Hepatocyte (in vitro differentiated cells): Measurements from ENCODE around the gene PGP. TPM values are rescaled to one million over a fixed set of nuclear protein-coding genes. Genes with fewer than 3 reads are reported as not detected.

Experiments used
- DNase-seq: peaks from one replicate; pipeline ENCODE4 v3.0.0-alpha.2; 2016; ENCODE audit warnings: low spot score
- H2AFZ ChIP-seq: fragments of 200-600 bp; sonication (generic); 2 replicates; pipeline ENCODE4 v1.6.0; 2016; ENCODE audit warnings: antibody characterized with exemption, mild to moderate bottlenecking
- H3K27ac ChIP-seq: fragments of 200-600 bp; sonication (generic); 2 replicates; pipeline ENCODE4 v1.5.1; 2016; ENCODE audit warnings: mild to moderate bottlenecking
- H3K27me3 ChIP-seq: fragments of 200-600 bp; sonication (generic); 2 replicates; pipeline ENCODE4 v1.6.1; 2016
- H3K36me3 ChIP-seq: fragments of 200-600 bp; sonication (generic); replicated peaks from 2 replicates; pipeline ENCODE4 v1.5.1; 2016; ENCODE audit warnings: low read depth; ENCODE audit not compliant: insufficient read depth
- H3K4me1 ChIP-seq: fragments of 200-600 bp; sonication (generic); 2 replicates; pipeline ENCODE4 v1.5.1; 2016; ENCODE audit warnings: mild to moderate bottlenecking, moderate library complexity; ENCODE audit not compliant: insufficient read depth
- H3K4me2 ChIP-seq: fragments of 200-600 bp; sonication (generic); 2 replicates; pipeline ENCODE4 v1.6.0; 2016
- H3K4me3 ChIP-seq: fragments of 200-600 bp; sonication (generic); 2 replicates; pipeline ENCODE4 v1.5.1; 2016; ENCODE audit warnings: mild to moderate bottlenecking
- H3K79me2 ChIP-seq: fragments of 200-600 bp; sonication (generic); 2 replicates; pipeline ENCODE4 v1.6.0; 2017; ENCODE audit warnings: mild to moderate bottlenecking
- H3K9me2 ChIP-seq: fragments of 200-600 bp; sonication (generic); replicated peaks from 2 replicates; pipeline ENCODE4 v1.6.0; 2017; ENCODE audit warnings: mild to moderate bottlenecking; ENCODE audit not compliant: insufficient read depth
- H3K9me3 ChIP-seq: fragments of 200-600 bp; sonication (generic); 2 replicates; pipeline ENCODE4 v1.5.1; 2016; ENCODE audit warnings: low read depth, mild to moderate bottlenecking
- H4K20me1 ChIP-seq: fragments of 200-600 bp; sonication (generic); 2 replicates; pipeline ENCODE4 v1.6.0; 2016; ENCODE audit warnings: mild to moderate bottlenecking; ENCODE audit not compliant: insufficient read depth, poor library complexity, severe bottlenecking
- CTCF ChIP-seq: fragments of 200-600 bp; sonication (generic); IDR thresholded peaks from 2 replicates; pipeline ENCODE4 v1.5.1; 2016; ENCODE audit warnings: antibody characterized with exemption, mild to moderate bottlenecking; ENCODE audit not compliant: poor library complexity
- EZH2 ChIP-seq: fragments of 200-600 bp; sonication (generic); IDR thresholded peaks from 2 replicates; pipeline ENCODE4 v1.6.1; 2016; ENCODE audit warnings: antibody characterized with exemption, mild to moderate bottlenecking, borderline replicate concordance
- EZH2phosphoT487 ChIP-seq: fragments of 200-600 bp; sonication (generic); IDR thresholded peaks from one replicate; pipeline ENCODE4 v1.6.1; 2018; ENCODE audit warnings: antibody characterized with exemption, mild to moderate bottlenecking, low read depth, moderate library complexity; ENCODE audit not compliant: unreplicated experiment, severe bottlenecking
- WGBS: methylation state at CpG from one replicate; pipeline ENCODE4 v1.1.6; 2016; ENCODE audit warnings: low lambda C conversion rate; ENCODE audit errors: missing lambda C conversion rate; 5-methylcytosine and 5-hydroxymethylcytosine counted together
- polyA plus RNA-seq: library from polyadenylated mRNA; unstranded; fragments of >200 nt; fragmentation: Nextera tagmentation; extraction: Ambion mirVana; gene quantifications from 2 replicates; pipeline ENCODE4 v1.2.1, GENCODE V29; 2016
- total RNA-seq: library from RNA; depleted of rRNA; stranded (reverse); fragments of >200 nt; gene quantifications from 2 replicates; pipeline ENCODE4 v1.2.3, GENCODE V29; 2014

Gene PGP
- total and polyA plus RNA-seq, 2 experiments from 2014 or later: 20.6 to 38.0 TPM

GRCh38 chr16:2163211-2163881, 51.3 kb downstream of the PGP start:
- 75% methylated on average over 21 of the region's 26 CpGs for WGBS
- peak overlapping the region; percentile 28 for H3K4me2 ChIP-seq
- no peaks in the 10 kb centered on the region for H3K27me3 ChIP-seq
- H3K27ac ChIP-seq: peak overlapping the region; percentile 92
- H4K20me1 ChIP-seq: peaks cover 22% of the 10 kb centered on the region
- peak; percentile 81 for DNase-seq
- TF ChIP-seq CTCF: no peak
- TF ChIP-seq EZH2phosphoT487: no peak
- no peak for TF ChIP-seq EZH2
- H3K4me3 ChIP-seq: no peak overlapping the region
- peaks cover 56% of the 10 kb centered on the region for H3K79me2 ChIP-seq
- H2AFZ ChIP-seq: no peak overlapping the region
- H3K36me3 ChIP-seq: no peaks in the 10 kb centered on the region
- no peaks in the 10 kb centered on the region for H3K9me3 ChIP-seq
- no peaks in the 10 kb centered on the region for H3K9me2 ChIP-seq
- peaks cover 25% of the 10 kb centered on the region for H3K4me1 ChIP-seq

GRCh38 chr16:2162676-2163118, 51.9 kb downstream of the PGP start:
- Histone ChIP-seq H3K79me2 (peaks cover 62% of the 10 kb centered on the region), H3K27me3 (no peaks in the 10 kb centered on the region), H3K9me3 (no peaks in the 10 kb centered on the region), H3K4me3 (no peak overlapping the region), H3K4me1 (peaks cover 31% of the 10 kb centered on the region), H3K9me2 (no peaks in the 10 kb centered on the region), H3K36me3 (no peaks in the 10 kb centered on the region), H3K27ac (peak overlapping the region; percentile 92), H3K4me2 (peak overlapping the region; percentile 28), H2AFZ (no peak overlapping the region), H4K20me1 (peaks cover 27% of the 10 kb centered on the region)
- peak; percentile 63 for DNase-seq
- no peak for TF ChIP-seq EZH2
- TF ChIP-seq EZH2phosphoT487: no peak
- WGBS: 82% methylated on average over 13 of the region's 13 CpGs

- Histone ChIP-seq H2AFZ (no peak overlapping the region), H3K4me2 (no peak overlapping the region), H3K36me3 (no peaks in the 10 kb centered on the region), H3K27me3 (no peaks in the 10 kb centered on the region), H3K27ac (peak overlapping the region; percentile 92), H3K4me1 (peaks cover 39% of the 10 kb centered on the region), H3K9me3 (no peaks in the 10 kb centered on the region), H4K20me1 (peaks cover 33% of the 10 kb centered on the region), H3K79me2 (peaks cover 70% of the 10 kb centered on the region), H3K9me2 (no peaks in the 10 kb centered on the region), H3K4me3 (no peak overlapping the region)
- no peak for TF ChIP-seq EZH2phosphoT487
- TF ChIP-seq CTCF: no peak
- no peak for TF ChIP-seq EZH2
- no peak for DNase-seq
- WGBS: 97% methylated on average over 10 of the region's 10 CpGs
These were observed 52.7 kb downstream of the PGP start for GRCh38 chr16:2161911-2162310.

Other genes starting within 250 kb of the PGP start
- gene RNF151, start 248.0 kb downstream of the PGP start, total RNA-seq: not detected in 2 replicates
- gene RNF151, start 248.0 kb downstream of the PGP start, polyA plus RNA-seq: not detected in 2 replicates
- gene TBL3, start 242.8 kb downstream of the PGP start, total RNA-seq: 19.9 and 24.2 TPM in 2 replicates
- 48.5 and 56.3 TPM in 2 replicates for gene TBL3, start 242.8 kb downstream of the PGP start, polyA plus RNA-seq
- 2.3 and 5.1 TPM in 2 replicates for gene NOXO1, start 233.4 kb downstream of the PGP start, total RNA-seq
- gene NOXO1, start 233.4 kb downstream of the PGP start, polyA plus RNA-seq: 5.4 and 6.0 TPM in 2 replicates
- gene GFER, start 230.6 kb downstream of the PGP start, total RNA-seq: 34.0 and 34.9 TPM in 2 replicates
- gene GFER, start 230.6 kb downstream of the PGP start, polyA plus RNA-seq: 44.0 and 56.8 TPM in 2 replicates
- 1.4 and 2.2 TPM in 2 replicates for gene SYNGR3, start 224.9 kb downstream of the PGP start, total RNA-seq
- gene SYNGR3, start 224.9 kb downstream of the PGP start, polyA plus RNA-seq: 1.5 and 2.5 TPM in 2 replicates
- 22.8 and 42.6 TPM in 2 replicates for gene ZNF598, start 205.0 kb downstream of the PGP start, total RNA-seq
- gene ZNF598, start 205.0 kb downstream of the PGP start, polyA plus RNA-seq: 29.5 and 36.8 TPM in 2 replicates
- 2.7 and 4.1 TPM in 2 replicates for gene NPW, start 195.1 kb downstream of the PGP start, total RNA-seq
- gene NPW, start 195.1 kb downstream of the PGP start, polyA plus RNA-seq: 45.2 and 57.6 TPM in 2 replicates
- 25.9 and 29.6 TPM in 2 replicates for gene NHERF2, start 187.9 kb downstream of the PGP start, total RNA-seq
- gene NHERF2, start 187.9 kb downstream of the PGP start, polyA plus RNA-seq: 37.7 and 43.8 TPM in 2 replicates
- gene NTHL1, start 167.0 kb downstream of the PGP start, total RNA-seq: 19.6 and 20.2 TPM in 2 replicates
- gene NTHL1, start 167.0 kb downstream of the PGP start, polyA plus RNA-seq: 23.4 and 28.5 TPM in 2 replicates
- gene TSC2, start 166.9 kb downstream of the PGP start, total RNA-seq: 39.5 and 41.8 TPM in 2 replicates
- 78.7 and 113 TPM in 2 replicates for gene TSC2, start 166.9 kb downstream of the PGP start, polyA plus RNA-seq
- 40.2 and 60.6 TPM in 2 replicates for gene PKD1, start 78.9 kb downstream of the PGP start, total RNA-seq
- gene PKD1, start 78.9 kb downstream of the PGP start, polyA plus RNA-seq: 35.9 and 49.3 TPM in 2 replicates
- 4.1 and 8.3 TPM in 2 replicates for gene RAB26, start 66.2 kb downstream of the PGP start, total RNA-seq
- gene RAB26, start 66.2 kb downstream of the PGP start, polyA plus RNA-seq: 11.3 and 15.0 TPM in 2 replicates
- 55.1 and 73.4 TPM in 2 replicates for gene TRAF7, start 59.1 kb downstream of the PGP start, total RNA-seq
- 30.0 and 37.4 TPM in 2 replicates for gene TRAF7, start 59.1 kb downstream of the PGP start, polyA plus RNA-seq
- 0.47 and 0.80 TPM in 2 replicates for gene CASKIN1, start 18.2 kb downstream of the PGP start, total RNA-seq
- 1.7 TPM in 2 replicates for gene CASKIN1, start 18.2 kb downstream of the PGP start, polyA plus RNA-seq
- 28.3 and 52.4 TPM in 2 replicates for gene MLST8, start 9.4 kb downstream of the PGP start, total RNA-seq
- gene MLST8, start 9.4 kb downstream of the PGP start, polyA plus RNA-seq: 87.3 and 88.3 TPM in 2 replicates
- gene BRICD5, start 4.0 kb downstream of the PGP start, total RNA-seq: 3.3 and 9.9 TPM in 2 replicates
- gene BRICD5, start 4.0 kb downstream of the PGP start, polyA plus RNA-seq: 6.2 and 14.8 TPM in 2 replicates
- 18.1 and 19.7 TPM in 2 replicates for gene E4F1, start 8.8 kb upstream of the PGP start, total RNA-seq
- gene E4F1, start 8.8 kb upstream of the PGP start, polyA plus RNA-seq: 15.5 and 28.4 TPM in 2 replicates
- 0.23 and 0.64 TPM in 2 replicates for gene DNASE1L2, start 21.6 kb upstream of the PGP start, total RNA-seq
- gene DNASE1L2, start 21.6 kb upstream of the PGP start, polyA plus RNA-seq: 0.27 and 0.80 TPM in 2 replicates
- gene ECI1, start 36.7 kb upstream of the PGP start, total RNA-seq: 59.9 and 71.4 TPM in 2 replicates
- 133 and 156 TPM in 2 replicates for gene ECI1, start 36.7 kb upstream of the PGP start, polyA plus RNA-seq
- 107 and 128 TPM in 2 replicates for gene RNPS1, start 53.3 kb upstream of the PGP start, total RNA-seq
- 198 and 211 TPM in 2 replicates for gene RNPS1, start 53.3 kb upstream of the PGP start, polyA plus RNA-seq
- gene ABCA3, start 125.9 kb upstream of the PGP start, total RNA-seq: 1.5 and 1.8 TPM in 2 replicates
- 0.94 and 4.9 TPM in 2 replicates for gene ABCA3, start 125.9 kb upstream of the PGP start, polyA plus RNA-seq
- gene CCNF, start 214.6 kb upstream of the PGP start, total RNA-seq: 4.7 TPM in 2 replicates
- 4.3 and 6.5 TPM in 2 replicates for gene CCNF, start 214.6 kb upstream of the PGP start, polyA plus RNA-seq
- gene TEDC2, start 245.3 kb upstream of the PGP start, total RNA-seq: 6.2 and 7.6 TPM in 2 replicates
- 7.1 and 8.1 TPM in 2 replicates for gene TEDC2, start 245.3 kb upstream of the PGP start, polyA plus RNA-seq